HG02884 (cell line): ENCODE results near the gene SOX5.
"Not testable (repeated sequence)": the region's sequence is repeated elsewhere in the genome, so short reads cannot be mapped to it uniquely, and the experiment has no call there.

Experiments used
- ATAC-seq: cut with Tn5 transposase; IDR thresholded peaks from one replicate; pipeline ENCODE4 v1.9.1; 2021; ENCODE audit warnings: mild to moderate bottlenecking, moderate library complexity; ENCODE audit not compliant: unreplicated experiment

SOX5 gene

GRCh38 chr12:23760495-23760894 is 189.0 kb downstream of the SOX5 start:
- ATAC-seq, result no peak

DNA sequence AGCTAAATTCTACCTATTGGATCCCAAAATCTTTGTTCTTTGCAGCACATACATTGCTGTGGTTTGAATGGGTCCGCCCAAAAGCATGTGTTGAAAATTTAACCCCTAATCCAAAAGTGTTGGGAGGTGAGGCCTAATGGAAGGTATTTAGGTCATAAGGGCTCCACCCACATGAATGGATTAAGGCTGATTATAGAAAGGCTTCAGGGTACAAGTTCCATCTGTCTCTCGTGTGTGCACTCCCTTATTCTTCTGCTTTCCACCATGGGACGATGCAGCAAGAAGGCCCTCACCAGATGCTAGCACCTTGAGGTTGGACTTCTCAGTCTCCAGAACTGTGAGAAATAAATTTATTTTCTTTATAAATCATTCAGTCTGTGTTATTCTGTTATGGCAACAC is 190.9 kb downstream of the SOX5 start:
- ATAC-seq, result no peak

- ATAC-seq, result no peak
Measured at GRCh38 chr12:23757541-23757962, 191.9 kb downstream of the SOX5 start.

DNA sequence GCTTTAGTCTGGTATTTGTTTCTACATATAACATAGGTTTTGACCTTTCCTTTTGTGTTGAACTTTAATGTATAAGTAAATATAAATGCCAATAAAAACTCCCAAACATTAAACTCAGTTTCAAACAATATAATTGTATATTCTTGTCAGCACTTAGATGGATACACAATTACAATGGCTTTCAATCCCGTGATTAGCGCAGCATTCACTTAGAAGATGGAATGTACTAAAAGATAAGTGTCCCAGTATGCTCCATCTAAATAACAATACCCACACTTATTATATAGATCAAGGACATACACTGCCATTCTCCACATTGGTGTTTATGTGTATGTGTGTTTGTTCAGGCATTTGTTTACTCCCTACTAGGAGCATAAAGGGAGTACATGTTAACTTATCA is 193.1 kb downstream of the SOX5 start:
- no peak for ATAC-seq

- no peak for ATAC-seq
Measured at GRCh38 chr12:23753628-23754365, 195.7 kb downstream of the SOX5 start.

- no peak for ATAC-seq
Measured at GRCh38 chr12:23752245-23752644, 197.2 kb downstream of the SOX5 start.

GRCh38 chr12:23751641-23752040 is 197.8 kb downstream of the SOX5 start:
- ATAC-seq, result no peak

GRCh38 chr12:23750923-23751322 is 198.5 kb downstream of the SOX5 start:
- ATAC-seq, result no peak

GRCh38 chr12:23744696-23745095 is 204.8 kb downstream of the SOX5 start:
- ATAC-seq, result no peak

DNA sequence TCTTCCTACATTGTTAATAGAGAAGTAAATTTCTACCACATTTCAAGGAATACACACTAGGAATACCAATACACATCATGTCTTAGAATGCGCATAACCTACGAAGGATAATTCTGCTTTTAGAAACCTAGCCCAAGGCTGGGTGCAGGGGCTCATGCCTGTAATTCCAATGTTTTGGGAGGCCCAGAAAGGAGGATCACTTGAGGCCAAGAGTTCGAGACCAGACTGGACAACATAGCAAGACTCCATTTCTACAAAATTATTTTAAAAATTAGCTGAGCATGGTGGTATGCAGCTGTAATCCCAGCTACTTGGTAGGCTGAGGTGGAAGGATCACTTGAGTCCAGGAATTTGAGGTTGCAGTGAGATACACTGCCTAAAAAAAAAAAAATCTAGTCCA is 206.9 kb downstream of the SOX5 start:
- ATAC-seq, result no peak

- ATAC-seq, result no peak
Measured at GRCh38 chr12:23731493-23731892, 218.0 kb downstream of the SOX5 start.

GRCh38 chr12:23731035-23731434 is 218.4 kb downstream of the SOX5 start:
- ATAC-seq, result no peak

DNA sequence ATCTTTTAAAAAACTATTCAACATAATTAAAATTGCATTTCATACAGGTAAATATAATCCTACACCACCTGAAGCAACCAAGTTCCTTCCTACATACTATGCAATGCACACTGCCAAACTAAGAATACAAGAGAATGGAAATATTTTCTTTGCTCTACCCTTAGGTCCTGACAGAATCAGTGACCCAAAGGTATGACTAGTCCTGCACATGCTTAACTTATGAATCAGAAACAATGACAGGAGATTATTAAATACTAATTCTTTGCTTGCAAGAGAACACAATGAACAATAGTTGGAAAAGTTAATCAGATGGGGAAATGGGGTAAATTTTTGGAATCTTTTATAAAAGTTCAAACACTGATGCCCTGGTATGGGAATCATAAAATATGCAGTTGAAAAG is 220.1 kb downstream of the SOX5 start:
- no peak for ATAC-seq

DNA sequence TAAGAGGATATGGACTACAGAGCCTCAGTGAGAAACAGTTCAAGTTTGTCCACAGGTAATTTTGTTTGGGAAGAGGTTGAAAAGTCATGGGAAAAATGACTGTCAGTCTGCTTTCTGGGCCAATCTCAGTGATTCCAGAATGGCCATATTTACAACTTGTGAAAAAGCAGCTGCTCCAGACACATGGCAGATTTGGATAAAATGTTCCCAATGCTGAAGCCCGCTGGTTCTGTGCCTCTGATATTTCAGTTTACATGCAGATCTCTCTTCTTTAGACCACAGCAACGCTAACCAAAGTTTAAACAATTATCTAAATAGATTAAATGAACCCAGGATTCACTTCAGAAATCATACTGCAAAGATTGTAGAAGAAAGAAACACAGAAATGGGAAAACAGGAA is 222.8 kb downstream of the SOX5 start:
- no peak for ATAC-seq

DNA sequence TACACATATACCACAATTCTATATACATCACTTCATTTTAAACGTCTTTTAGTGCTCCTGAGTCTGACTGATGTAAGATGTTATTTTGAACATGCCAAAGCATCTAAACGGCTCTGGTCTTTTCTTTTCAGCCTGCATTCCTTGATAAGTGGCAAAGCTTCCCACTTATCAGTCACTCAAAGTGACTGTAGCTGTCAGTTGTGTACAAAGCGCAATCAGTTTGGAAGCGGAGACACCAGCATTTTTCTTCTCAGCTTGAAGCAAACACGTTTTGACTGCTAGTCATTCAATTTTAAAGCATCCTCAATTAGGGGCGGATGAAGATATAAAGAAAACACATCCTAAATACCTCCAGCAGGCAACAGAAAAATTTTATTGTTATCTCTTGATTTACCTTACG is 226.8 kb downstream of the SOX5 start:
- no peak for ATAC-seq

DNA sequence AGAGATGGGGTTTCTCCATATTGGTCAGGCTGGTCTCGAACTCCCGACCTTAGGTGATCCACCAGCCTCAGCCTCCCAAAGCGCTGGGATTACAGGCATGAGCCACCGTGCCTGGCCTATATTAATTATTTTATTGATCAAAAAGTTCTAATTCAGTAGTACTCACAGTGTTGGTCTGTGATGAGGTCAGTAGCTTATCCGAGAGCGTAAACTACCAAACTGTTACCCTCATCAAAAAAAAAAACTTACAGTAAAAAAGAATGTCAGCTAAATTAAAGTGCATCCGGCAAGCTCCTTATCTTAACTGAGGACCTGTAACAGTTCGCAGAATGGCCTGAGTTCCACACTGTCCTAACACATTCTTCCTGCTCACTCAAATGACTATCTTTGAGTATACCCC is 228.2 kb downstream of the SOX5 start:
- ATAC-seq, result no peak

DNA sequence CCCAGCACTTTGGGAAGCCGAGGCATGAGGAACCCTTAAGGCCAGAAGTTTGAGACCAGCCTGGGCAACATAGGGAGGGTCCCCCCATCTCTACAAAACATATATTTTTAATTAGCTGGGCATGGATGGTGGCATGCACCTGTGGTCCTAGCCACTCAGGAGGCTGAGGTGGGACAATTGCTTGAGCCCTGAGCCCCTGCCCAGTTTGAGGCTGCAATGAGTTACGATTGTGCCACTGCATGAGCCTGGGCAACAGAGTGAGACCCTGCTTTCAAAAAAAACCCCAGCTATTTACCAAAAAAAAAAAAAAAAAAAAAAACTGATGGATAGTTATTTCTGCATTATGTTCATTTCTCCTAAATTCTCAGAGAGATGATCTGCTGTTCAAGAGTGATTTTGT is 230.0 kb downstream of the SOX5 start:
- no peak for ATAC-seq

GRCh38 chr12:23710361-23710760 is 239.1 kb downstream of the SOX5 start:
- ATAC-seq, result not testable (repeated sequence)

DNA sequence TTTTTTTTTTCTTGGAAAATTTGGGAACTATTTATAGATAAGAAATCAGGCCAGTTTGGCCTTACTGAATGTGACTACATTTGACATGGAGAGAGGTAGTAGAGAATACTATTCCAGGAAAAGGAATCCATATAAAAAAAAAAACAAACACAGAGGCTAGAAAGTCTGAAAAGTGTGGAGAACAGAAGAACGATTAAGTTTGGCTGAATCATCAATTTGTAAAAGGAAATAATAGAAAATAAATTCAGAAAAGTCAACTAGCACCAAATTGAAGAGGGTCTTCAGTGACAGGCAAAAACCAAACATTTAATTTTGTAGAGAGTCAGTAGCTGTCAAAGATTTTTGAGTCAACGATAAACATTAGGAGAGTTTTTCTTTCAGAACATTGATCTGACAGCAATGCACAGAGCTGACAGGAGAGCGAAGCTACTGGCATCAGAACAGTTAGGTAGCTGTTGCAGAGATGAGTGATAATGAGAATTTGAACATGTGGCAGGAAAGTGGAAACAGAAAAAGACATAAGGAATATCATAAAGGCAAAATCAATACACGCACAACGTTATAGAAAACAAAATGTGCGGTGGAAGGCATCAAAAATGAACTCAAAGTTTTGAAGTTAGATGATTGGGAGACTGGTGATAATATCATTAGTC is 241.2 kb downstream of the SOX5 start:
- ATAC-seq, result no peak

- ATAC-seq, result no peak
Measured at GRCh38 chr12:23707270-23707669, 242.2 kb downstream of the SOX5 start.

DNA sequence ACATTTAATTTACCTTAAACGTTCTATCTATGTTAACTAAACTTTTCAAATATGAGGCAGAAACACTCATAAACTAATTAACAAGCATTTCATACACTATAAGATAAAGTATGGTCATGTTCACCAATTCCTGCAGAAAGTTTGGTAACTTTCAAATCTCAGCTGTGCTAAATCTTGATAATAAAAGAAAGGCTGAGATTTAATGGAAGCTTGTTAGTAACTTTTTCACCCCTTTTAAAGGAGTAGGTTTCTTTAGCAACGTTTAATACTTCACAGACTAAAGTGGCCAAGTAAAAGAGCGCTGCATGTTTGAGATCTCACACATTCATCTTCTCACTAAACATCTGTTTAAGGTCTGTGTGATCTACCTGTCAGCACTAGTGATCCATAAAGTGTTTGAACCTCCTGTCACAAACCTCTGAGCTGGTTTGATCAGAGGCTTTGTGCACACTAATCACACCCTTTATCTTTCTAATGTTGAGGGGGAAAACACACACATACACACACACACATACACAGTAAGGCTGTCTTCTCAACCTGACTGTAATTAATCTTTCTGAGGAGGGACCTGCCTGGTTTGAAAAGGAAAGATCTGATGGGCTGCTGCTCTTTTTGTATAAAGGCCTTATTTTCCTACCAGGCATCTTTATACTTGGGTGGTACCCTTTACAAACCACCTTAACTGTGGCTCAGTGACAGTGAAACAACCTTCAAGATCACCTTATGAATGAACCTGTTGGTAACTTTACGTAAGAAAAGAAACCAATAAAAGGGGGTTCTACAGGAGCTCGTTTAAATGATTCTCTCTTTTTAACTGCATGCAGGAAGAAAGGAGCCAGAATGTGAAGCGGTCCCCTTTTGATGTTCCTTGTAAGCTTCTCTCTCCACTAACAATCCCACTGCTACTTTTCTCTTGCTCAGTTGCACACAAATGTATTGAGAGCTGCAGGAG is 244.2 kb downstream of the SOX5 start:
- ATAC-seq, result no peak

DNA sequence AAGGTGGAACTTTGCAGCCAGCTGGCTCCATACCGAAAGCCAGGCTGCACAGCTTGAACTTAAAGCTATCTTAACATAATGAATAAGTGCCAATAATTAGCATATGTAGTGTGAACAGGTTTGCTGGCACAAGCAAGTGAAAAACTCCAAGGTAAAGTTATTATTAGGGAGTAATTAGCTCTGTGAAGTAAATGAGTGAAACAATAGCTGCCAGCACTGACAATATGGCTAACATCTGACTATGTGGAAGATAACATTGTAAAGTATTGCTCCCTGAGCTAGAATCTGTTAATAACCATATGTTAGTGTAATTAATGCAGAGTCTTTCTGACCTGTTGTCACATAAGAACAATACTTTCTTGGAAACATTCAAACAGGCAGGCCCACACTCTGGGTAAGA is 246.4 kb downstream of the SOX5 start:
- no peak for ATAC-seq
